SK-N-SH treated with all-trans-retinoic acid at 6 μM for 48 hours (cell line): Measurements from ENCODE around the gene CALML6.

ENCODE experiments used
- CREB5 ChIP-seq: fragments of 250-450 bp; sonication (Bioruptor Pico); IDR thresholded peaks from 2 replicates; pipeline ENCODE4 v1.5.1; 2020; ENCODE audit warnings: low read depth, mild to moderate bottlenecking, moderate library complexity
- PATZ1 ChIP-seq: fragments of 250-450 bp; sonication (Bioruptor Pico); IDR thresholded peaks from 2 replicates; pipeline ENCODE4 v1.8.0; 2020; ENCODE audit warnings: mild to moderate bottlenecking, moderate library complexity, borderline replicate concordance
- PPARA ChIP-seq: fragments of 250-450 bp; sonication (Bioruptor Pico); IDR thresholded peaks from 2 replicates; pipeline ENCODE4 v1.5.0; 2020; ENCODE audit warnings: mild to moderate bottlenecking, borderline replicate concordance
- RARB ChIP-seq: fragments of 250-450 bp; sonication (Bioruptor Pico); IDR thresholded peaks from 2 replicates; pipeline ENCODE4 v1.8.0; 2021; ENCODE audit warnings: mild to moderate bottlenecking, moderate library complexity
- SNAI2 ChIP-seq: fragments of 250-450 bp; sonication (Bioruptor Pico); IDR thresholded peaks from 2 replicates; pipeline ENCODE4 v1.5.0; 2020; ENCODE audit warnings: mild to moderate bottlenecking, moderate library complexity
- ZC3H10 ChIP-seq: fragments of 250-450 bp; sonication (Bioruptor Pico); IDR thresholded peaks from 2 replicates; pipeline ENCODE4 v1.5.1; 2021; ENCODE audit warnings: mild to moderate bottlenecking, moderate library complexity
- ZFP30 ChIP-seq: fragments of 450-650 bp; formaldehyde crosslinking; IDR thresholded peaks from 2 replicates; pipeline ENCODE4 v1.5.0; 2022; ENCODE audit warnings: mild to moderate bottlenecking, moderate library complexity
- ZNF565 ChIP-seq: fragments of 450-650 bp; formaldehyde crosslinking; conservative IDR thresholded peaks from 2 replicates; pipeline ENCODE4 v1.5.0; 2020; ENCODE audit warnings: low read depth, mild to moderate bottlenecking, moderate library complexity

- no peak for TF ChIP-seq PPARA (CRISPR knock-in tag)
- TF ChIP-seq ZFP30 (CRISPR knock-in tag) = no peak
- no peak for TF ChIP-seq ZC3H10 (CRISPR knock-in tag)
- no peak for TF ChIP-seq SNAI2 (CRISPR knock-in tag)
- TF ChIP-seq PATZ1 (CRISPR knock-in tag) = no peak
- TF ChIP-seq ZNF565 (CRISPR knock-in tag) = no peak
- no peak for TF ChIP-seq RARB
- TF ChIP-seq CREB5 (CRISPR knock-in tag) = no peak
Observed at GRCh38 chr1:1873186-1873585, 41.9 kb upstream of the CALML6 start.
